ENCODE results near the gene CDYL.
"Not testable (repeated sequence)": the region's sequence is repeated elsewhere in the genome, so short reads cannot be mapped to it uniquely, and the experiment has no call there.

The CDYL gene

DNA sequence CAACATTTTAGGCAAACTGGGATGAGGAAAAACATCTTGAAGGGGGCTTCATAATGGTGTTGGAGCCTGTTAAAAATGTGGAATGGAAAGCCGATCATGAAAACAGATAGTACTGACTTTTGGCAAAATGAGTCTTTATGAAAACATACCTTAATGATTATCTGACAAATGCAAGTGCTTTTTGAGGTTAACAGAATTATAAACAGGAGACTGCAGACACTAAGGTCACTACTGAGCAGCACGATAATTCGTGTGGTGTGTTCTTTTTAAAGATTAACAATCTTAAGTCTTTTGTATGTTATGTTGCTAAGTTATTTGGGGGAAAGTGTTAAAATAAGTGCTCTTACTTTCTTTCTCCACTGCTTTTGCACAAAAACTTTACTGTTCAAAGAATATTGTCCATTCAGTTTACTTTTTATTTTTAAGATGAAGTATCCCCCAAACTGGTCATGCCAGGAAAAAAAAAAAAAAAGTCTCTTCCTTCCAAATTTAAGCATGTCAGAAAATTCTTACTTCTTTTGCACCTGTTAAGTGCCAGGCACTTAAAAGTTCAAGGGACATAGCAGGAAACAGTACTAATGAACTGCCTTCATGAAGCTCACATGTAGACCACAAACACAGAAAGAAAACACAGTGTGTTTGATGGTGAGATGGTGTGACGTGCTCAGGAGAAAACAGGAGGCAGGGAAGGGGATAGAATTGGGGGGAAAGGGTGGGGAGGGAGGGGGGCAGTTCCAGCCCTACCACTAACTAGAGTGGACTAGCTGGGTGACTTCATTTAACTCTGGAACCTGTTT is 73.2 kb downstream of the CDYL start:
- Histone ChIP-seq H3K9me2 (replicated peaks; ENCODE audit: insufficient read depth, low read length) (no peaks in the 10 kb centered on the region), H3K9me3 (ENCODE audit: insufficient read depth, low read length) (no peaks in the 10 kb centered on the region), H3F3A (ENCODE audit: insufficient read depth) (no peaks in the 10 kb centered on the region), H3K27me3 (ENCODE audit: low read length) (no peaks in the 10 kb centered on the region), H3K4me3 (ENCODE audit: insufficient read depth, low read length, poor library complexity, severe bottlenecking) (no peak overlapping the region), H3K27ac (ENCODE audit: low read depth, low read length) (no peak overlapping the region), H4K20me1 (ENCODE audit: low read depth, low read length) (peaks cover 61% of the 10 kb centered on the region), H3K36me3 (ENCODE audit: low read length) (no peaks in the 10 kb centered on the region), H3K4me2 (ENCODE audit: low read depth, low read length, poor library complexity, severe bottlenecking) (no peak overlapping the region), H2AFZ (ENCODE audit: low read depth, low read length, severe bottlenecking) (no peak overlapping the region), H3K79me2 (ENCODE audit: insufficient read depth, low read length) (peaks cover 58% of the 10 kb centered on the region), H3K9ac (ENCODE audit: low read length) (no peak overlapping the region)
- TF ChIP-seq EZH2phosphoT487 (conservative IDR thresholded peaks at IDR 0.05; ENCODE audit: low read length), result no peak
- TF ChIP-seq, protein P1, sequence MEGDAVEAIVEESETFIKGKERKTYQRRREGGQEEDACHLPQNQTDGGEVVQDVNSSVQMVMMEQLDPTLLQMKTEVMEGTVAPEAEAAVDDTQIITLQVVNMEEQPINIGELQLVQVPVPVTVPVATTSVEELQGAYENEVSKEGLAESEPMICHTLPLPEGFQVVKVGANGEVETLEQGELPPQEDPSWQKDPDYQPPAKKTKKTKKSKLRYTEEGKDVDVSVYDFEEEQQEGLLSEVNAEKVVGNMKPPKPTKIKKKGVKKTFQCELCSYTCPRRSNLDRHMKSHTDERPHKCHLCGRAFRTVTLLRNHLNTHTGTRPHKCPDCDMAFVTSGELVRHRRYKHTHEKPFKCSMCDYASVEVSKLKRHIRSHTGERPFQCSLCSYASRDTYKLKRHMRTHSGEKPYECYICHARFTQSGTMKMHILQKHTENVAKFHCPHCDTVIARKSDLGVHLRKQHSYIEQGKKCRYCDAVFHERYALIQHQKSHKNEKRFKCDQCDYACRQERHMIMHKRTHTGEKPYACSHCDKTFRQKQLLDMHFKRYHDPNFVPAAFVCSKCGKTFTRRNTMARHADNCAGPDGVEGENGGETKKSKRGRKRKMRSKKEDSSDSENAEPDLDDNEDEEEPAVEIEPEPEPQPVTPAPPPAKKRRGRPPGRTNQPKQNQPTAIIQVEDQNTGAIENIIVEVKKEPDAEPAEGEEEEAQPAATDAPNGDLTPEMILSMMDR (IDR thresholded peaks at IDR 0.05; ENCODE audit: insufficient read depth, low read length, poor library complexity, severe bottlenecking), result no peak

GRCh38 chr6:4851035-4851434 is 74.8 kb downstream of the CDYL start:
- H4K20me1 ChIP-seq (ENCODE audit: low read depth, low read length), result peaks cover 65% of the 10 kb centered on the region
- no peaks in the 10 kb centered on the region for H3F3A ChIP-seq (ENCODE audit: insufficient read depth)
- no peak for TF ChIP-seq EZH2phosphoT487 (conservative IDR thresholded peaks at IDR 0.05; ENCODE audit: low read length)
- TF ChIP-seq, protein P1 (IDR thresholded peaks at IDR 0.05; ENCODE audit: insufficient read depth, low read length, poor library complexity, severe bottlenecking), result no peak
- H3K79me2 ChIP-seq (ENCODE audit: insufficient read depth, low read length), result peaks cover 46% of the 10 kb centered on the region
- no peaks in the 10 kb centered on the region for H3K9me3 ChIP-seq (ENCODE audit: insufficient read depth, low read length)
- H3K9ac ChIP-seq (ENCODE audit: low read length), result no peak overlapping the region
- H3K27me3 ChIP-seq (ENCODE audit: low read length), result no peaks in the 10 kb centered on the region
- H3K27ac ChIP-seq (ENCODE audit: low read depth, low read length), result no peak overlapping the region
- no peak overlapping the region for H3K4me3 ChIP-seq (ENCODE audit: insufficient read depth, low read length, poor library complexity, severe bottlenecking)
- no peak overlapping the region for H3K4me2 ChIP-seq (ENCODE audit: low read depth, low read length, poor library complexity, severe bottlenecking)
- H2AFZ ChIP-seq (ENCODE audit: low read depth, low read length, severe bottlenecking), result no peak overlapping the region
- no peaks in the 10 kb centered on the region for H3K9me2 ChIP-seq (replicated peaks; ENCODE audit: insufficient read depth, low read length)
- no peaks in the 10 kb centered on the region for H3K36me3 ChIP-seq (ENCODE audit: low read length)

GRCh38 chr6:4852186-4852585 is 76.0 kb downstream of the CDYL start:
- H3K27ac ChIP-seq (ENCODE audit: low read depth, low read length); H3K4me3 ChIP-seq (ENCODE audit: insufficient read depth, low read length, poor library complexity, severe bottlenecking); H3K9me2 ChIP-seq (replicated peaks; ENCODE audit: insufficient read depth, low read length); H3K9ac ChIP-seq (ENCODE audit: low read length); H2AFZ ChIP-seq (ENCODE audit: low read depth, low read length, severe bottlenecking); H3K27me3 ChIP-seq (ENCODE audit: low read length); H3K4me2 ChIP-seq (ENCODE audit: low read depth, low read length, poor library complexity, severe bottlenecking); H3F3A ChIP-seq (ENCODE audit: insufficient read depth); H3K36me3 ChIP-seq (ENCODE audit: low read length); H3K9me3 ChIP-seq (ENCODE audit: insufficient read depth, low read length): not testable (repeated sequence)
- H3K79me2 ChIP-seq (ENCODE audit: insufficient read depth, low read length), result peaks cover 35% of the 10 kb centered on the region
- H4K20me1 ChIP-seq (ENCODE audit: low read depth, low read length), result peaks cover 54% of the 10 kb centered on the region

DNA sequence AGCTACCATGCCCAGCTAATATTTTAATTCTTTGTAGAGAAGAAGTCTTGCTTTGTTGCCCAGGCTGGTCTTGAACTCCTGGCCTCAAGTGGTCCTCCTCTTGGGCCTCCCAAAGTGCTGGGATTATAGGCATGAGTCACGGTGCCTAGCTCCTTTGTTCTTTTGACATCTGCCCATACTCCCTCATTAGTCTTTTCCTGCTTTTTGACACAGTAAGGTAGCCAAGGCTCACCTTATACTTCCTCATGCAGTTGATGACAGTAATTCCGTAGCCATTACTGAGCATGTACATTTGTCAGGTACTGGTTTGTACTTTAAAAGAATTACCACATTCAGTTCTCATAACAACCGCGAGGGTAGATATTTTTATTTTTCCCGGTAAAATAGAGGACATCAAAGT is 76.7 kb downstream of the CDYL start:
- H3K4me2 ChIP-seq (ENCODE audit: low read depth, low read length, poor library complexity, severe bottlenecking), result no peak overlapping the region
- no peaks in the 10 kb centered on the region for H3K9me2 ChIP-seq (replicated peaks; ENCODE audit: insufficient read depth, low read length)
- H3K36me3 ChIP-seq (ENCODE audit: low read length), result no peaks in the 10 kb centered on the region
- TF ChIP-seq EZH2phosphoT487 (conservative IDR thresholded peaks at IDR 0.05; ENCODE audit: low read length), result no peak
- TF ChIP-seq, protein P1 (IDR thresholded peaks at IDR 0.05; ENCODE audit: insufficient read depth, low read length, poor library complexity, severe bottlenecking), result no peak
- H3K4me3 ChIP-seq (ENCODE audit: insufficient read depth, low read length, poor library complexity, severe bottlenecking), result no peak overlapping the region
- H3K79me2 ChIP-seq (ENCODE audit: insufficient read depth, low read length), result peaks cover 28% of the 10 kb centered on the region
- H3F3A ChIP-seq (ENCODE audit: insufficient read depth), result no peaks in the 10 kb centered on the region
- H3K9ac ChIP-seq (ENCODE audit: low read length), result no peak overlapping the region
- H3K27ac ChIP-seq (ENCODE audit: low read depth, low read length), result no peak overlapping the region
- H2AFZ ChIP-seq (ENCODE audit: low read depth, low read length, severe bottlenecking), result no peak overlapping the region
- no peaks in the 10 kb centered on the region for H3K27me3 ChIP-seq (ENCODE audit: low read length)
- no peaks in the 10 kb centered on the region for H3K9me3 ChIP-seq (ENCODE audit: insufficient read depth, low read length)
- H4K20me1 ChIP-seq (ENCODE audit: low read depth, low read length), result peaks cover 46% of the 10 kb centered on the region

Measured in SU-DHL-6 (cell line).